Right lobe of liver (tissue), 6 donors: Measurements from ENCODE around the gene ACSF2. TPM values are rescaled to one million over a fixed set of nuclear protein-coding genes. Genes with fewer than 3 reads are reported as not detected.
A peak's percentile ranks its signal among the peaks of the same experiment; 100 is the strongest.

Experiments used
- ATAC-seq, 4 donors: fragments of 200-7000 bp; cut with Tn5 transposase; one replicate each; pipeline ENCODE4 v1.9.1; 2020; ENCODE audit warnings: mild to moderate bottlenecking in 4 of 4, moderate library complexity in 4 of 4
- DNase-seq, 3 donors: peaks; one replicate each; pipeline ENCODE4 v3.0.0-alpha.2; 2020
- H3K27ac ChIP-seq, 3 donors: fragments of 200-600 bp; one replicate each; pipeline ENCODE4 v1.8.0; 2022
- H3K27me3 ChIP-seq, 2 donors: fragments of 200-600 bp; one replicate each; pipeline ENCODE4 v1.8.0; 2022
- H3K36me3 ChIP-seq, 4 donors: fragments of 200-600 bp; sonication (generic) in 1 of 4; one replicate each; pipeline versions ENCODE4 v1.5.1 to v1.8.0; 2017 to 2022; ENCODE audit warnings: control low read depth in 1 of 4
- H3K4me1 ChIP-seq, 4 donors: fragments of 200-600 bp; sonication (generic) in 1 of 4; one replicate each; pipeline versions ENCODE4 v1.5.1 to v1.8.0; 2017 to 2022; ENCODE audit warnings: control low read depth in 1 of 4
- H3K4me3 ChIP-seq, 3 donors: fragments of 200-600 bp; one replicate each; pipeline ENCODE4 v1.8.0; 2022
- H3K9me3 ChIP-seq, 4 donors: fragments of 200-600 bp; sonication (generic) in 1 of 4; one replicate each; pipeline versions ENCODE4 v1.5.1 to v1.8.0; 2017 to 2022; ENCODE audit warnings: control low read depth in 1 of 4
- POLR2A ChIP-seq: fragments of 450-650 bp; IDR thresholded peaks from one replicate; pipeline ENCODE4 v1.6.1; 2017; ENCODE audit warnings: antibody characterized with exemption, mild to moderate bottlenecking
- WGBS: methylation state at CpG from one replicate; pipeline ENCODE4 v1.1.6; 2018; ENCODE audit warnings: low coverage, low lambda C conversion rate; ENCODE audit not compliant: insufficient coverage; ENCODE audit errors: missing lambda C conversion rate; 5-methylcytosine and 5-hydroxymethylcytosine counted together
- intact Hi-C, 2 donors: fragments of 100-400 bp; cut with DNase I; formaldehyde crosslinking; loops; one replicate each; pipeline versions ENCODE4 v1.11.2 to v1.14.1; 2022
- total RNA-seq, 6 experiments: library from RNA; depleted of rRNA in 2 of 6; stranded (reverse); fragments of >200 nt in 2 of 6; fragmentation: NEBNext Ultra II Directional in 3 of 6; extraction: Animal tissue kit (Norgen Biotek cat#: 25700) in 3 of 6; gene quantifications; one replicate each; pipeline versions ENCODE4 v1.1.0 to v1.2.4, GENCODE V29; 2016 to 2023
- TF ChIP-seq, protein P1 (sequence below), 4 donors: fragments of 200-600 bp in 3 of 4; fragments of 450-650 bp in 1 of 4; IDR thresholded peaks; one replicate each; pipeline versions ENCODE4 v1.5.1 to v1.8.0; 2016 to 2022; ENCODE audit warnings: antibody characterized with exemption in 4 of 4, mild to moderate bottlenecking in 2 of 4
- donor health status: DM: no; HTN: yes; CAD: no.
- donor health status: DM: no; HTN: no; CAD: no.
- donor health status: DM: no; HTN: no; CAD: no.
- donor health status: DM: no; HTN: yes; CAD: no.
- donor health status: DM: no; HTN: yes; CAD: no.

The ACSF2 gene
- total RNA-seq, 6 experiments from 2014 or later = 25.1 to 60.9 (median 36.9) TPM

DNA sequence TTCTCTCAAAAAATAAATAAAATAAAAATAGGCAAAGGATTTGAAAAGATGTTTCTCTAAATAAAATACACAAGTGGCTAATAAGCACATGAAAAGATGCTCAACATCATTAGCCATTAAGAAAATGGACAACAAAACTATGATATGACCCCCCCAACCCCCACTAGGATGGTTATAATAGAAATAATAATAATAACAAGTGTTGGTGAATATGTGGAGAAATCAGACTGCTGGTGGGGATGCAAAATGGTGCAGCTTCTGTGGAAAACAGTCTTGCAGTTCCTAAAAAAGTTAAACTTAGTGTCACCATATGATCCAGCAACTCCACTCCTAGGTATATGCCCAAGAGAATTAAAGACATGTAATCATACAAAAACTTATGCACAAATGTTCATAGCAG lies 73.3 kb downstream of the ACSF2 start:
- ATAC-seq (no peak), DNase-seq (no peak)
- H3K36me3 ChIP-seq = no peaks in the 10 kb centered on the region
- H3K4me3 ChIP-seq = no peak overlapping the region
- no peak overlapping the region for H3K27ac ChIP-seq
- H3K9me3 ChIP-seq = no peaks in the 10 kb centered on the region
- TF ChIP-seq POLR2A = no peak
- TF ChIP-seq, protein P1, sequence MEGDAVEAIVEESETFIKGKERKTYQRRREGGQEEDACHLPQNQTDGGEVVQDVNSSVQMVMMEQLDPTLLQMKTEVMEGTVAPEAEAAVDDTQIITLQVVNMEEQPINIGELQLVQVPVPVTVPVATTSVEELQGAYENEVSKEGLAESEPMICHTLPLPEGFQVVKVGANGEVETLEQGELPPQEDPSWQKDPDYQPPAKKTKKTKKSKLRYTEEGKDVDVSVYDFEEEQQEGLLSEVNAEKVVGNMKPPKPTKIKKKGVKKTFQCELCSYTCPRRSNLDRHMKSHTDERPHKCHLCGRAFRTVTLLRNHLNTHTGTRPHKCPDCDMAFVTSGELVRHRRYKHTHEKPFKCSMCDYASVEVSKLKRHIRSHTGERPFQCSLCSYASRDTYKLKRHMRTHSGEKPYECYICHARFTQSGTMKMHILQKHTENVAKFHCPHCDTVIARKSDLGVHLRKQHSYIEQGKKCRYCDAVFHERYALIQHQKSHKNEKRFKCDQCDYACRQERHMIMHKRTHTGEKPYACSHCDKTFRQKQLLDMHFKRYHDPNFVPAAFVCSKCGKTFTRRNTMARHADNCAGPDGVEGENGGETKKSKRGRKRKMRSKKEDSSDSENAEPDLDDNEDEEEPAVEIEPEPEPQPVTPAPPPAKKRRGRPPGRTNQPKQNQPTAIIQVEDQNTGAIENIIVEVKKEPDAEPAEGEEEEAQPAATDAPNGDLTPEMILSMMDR (IDR thresholded peaks at IDR 0.05) = no peak
- no peaks in the 10 kb centered on the region for H3K4me1 ChIP-seq
- intact Hi-C loops = no loop called here
- H3K27me3 ChIP-seq = no peaks in the 10 kb centered on the region

DNA sequence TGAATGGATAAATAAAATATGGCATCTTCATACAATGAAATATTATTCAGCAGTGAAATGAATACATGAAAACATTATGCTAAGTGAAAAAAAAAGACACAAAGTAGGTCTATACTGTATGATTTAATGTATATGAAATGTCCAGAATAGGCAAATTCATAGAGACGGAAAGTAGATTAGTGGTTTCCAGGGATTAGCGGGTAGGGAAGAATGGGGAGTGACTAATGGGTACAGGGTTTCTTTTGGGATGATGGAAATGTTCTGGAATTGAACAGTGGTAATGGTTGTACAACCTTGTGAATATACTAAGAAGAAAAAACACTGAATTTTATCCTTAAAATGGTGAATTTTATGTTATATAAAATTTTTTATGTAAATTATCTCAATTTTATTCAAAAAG lies 73.7 kb downstream of the ACSF2 start:
- WGBS = 100% methylated on average over 2 of the region's 2 CpGs
- no peak overlapping the region for H3K27ac ChIP-seq
- no peak for DNase-seq
- no peaks in the 10 kb centered on the region for H3K9me3 ChIP-seq
- intact Hi-C loops = no loop called here
- no peak for ATAC-seq
- H3K36me3 ChIP-seq = no peaks in the 10 kb centered on the region
- H3K4me3 ChIP-seq = no peak overlapping the region
- no peaks in the 10 kb centered on the region for H3K4me1 ChIP-seq
- TF ChIP-seq, protein P1 (IDR thresholded peaks at IDR 0.05) = no peak
- no peak for TF ChIP-seq POLR2A
- H3K27me3 ChIP-seq = no peaks in the 10 kb centered on the region

DNA sequence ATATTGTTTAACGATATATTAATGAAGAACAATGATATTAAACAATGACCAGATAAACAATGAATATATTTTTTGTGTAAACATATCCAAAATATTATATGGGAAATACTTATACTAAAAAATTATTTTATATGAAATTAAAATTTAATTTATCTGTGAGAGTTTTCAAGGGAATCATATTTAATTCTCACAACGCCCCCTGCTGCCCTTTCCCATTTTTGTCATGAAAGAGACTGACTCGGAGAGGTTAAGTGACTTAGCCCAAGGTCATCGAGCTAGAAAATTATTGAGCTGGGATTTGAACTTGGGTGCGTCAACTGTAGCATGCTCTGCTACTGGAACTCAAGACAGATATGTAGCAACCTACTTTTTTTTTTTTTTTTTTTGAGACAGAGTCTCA lies 75.0 kb downstream of the ACSF2 start:
- intact Hi-C loops = no loop called here
- Histone ChIP-seq H3K4me1 (no peaks in the 10 kb centered on the region), H3K36me3 (no peaks in the 10 kb centered on the region), H3K9me3 (no peaks in the 10 kb centered on the region), H3K27ac (no peak overlapping the region), H3K4me3 (no peak overlapping the region), H3K27me3 (no peaks in the 10 kb centered on the region)
- no peak for TF ChIP-seq POLR2A
- TF ChIP-seq, protein P1 (IDR thresholded peaks at IDR 0.05) = peak; percentile 22 to 48 (median 35)
- ATAC-seq (peak; percentile 19 to 54 (median 40)), DNase-seq (no peak)
- 25% methylated on average over 5 of the region's 5 CpGs for WGBS

DNA sequence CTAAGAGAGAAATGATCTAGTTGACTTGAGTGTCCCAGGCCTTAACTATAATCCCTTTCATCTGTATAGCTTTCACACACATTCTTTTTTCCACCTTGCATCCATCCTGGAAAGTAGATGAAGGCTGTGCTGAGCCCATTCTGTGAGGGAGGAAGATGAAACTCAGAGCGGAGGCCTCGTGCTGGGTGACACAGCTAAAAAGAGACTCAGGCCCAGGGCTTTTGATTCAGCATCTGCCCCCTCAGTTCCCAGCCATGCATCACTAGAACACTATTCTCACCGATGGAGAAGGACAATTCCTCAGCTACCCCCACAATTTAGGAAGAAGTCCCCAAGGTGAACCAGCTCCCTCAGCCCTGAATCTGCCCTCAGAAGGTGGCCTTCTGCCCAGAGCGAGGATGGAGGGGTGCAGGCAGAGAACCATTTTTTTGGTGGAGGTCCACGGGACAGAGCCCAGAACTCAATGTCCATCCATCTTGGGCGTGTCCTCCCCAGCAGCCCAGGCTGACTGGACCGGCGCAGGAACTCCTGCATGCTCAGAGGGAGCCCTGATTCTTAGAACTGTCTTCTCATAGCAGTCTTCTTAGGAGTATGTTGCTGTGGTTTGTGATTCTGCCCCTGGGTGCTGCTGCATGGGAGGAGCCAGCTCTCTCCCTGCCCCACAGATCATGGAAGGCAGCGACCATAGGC lies 76.4 kb downstream of the ACSF2 start:
- intact Hi-C loops = no loop called here
- Histone ChIP-seq H3K4me3 (no peak overlapping the region), H3K9me3 (no peaks in the 10 kb centered on the region), H3K4me1 (no peaks in the 10 kb centered on the region), H3K27me3 (no peaks in the 10 kb centered on the region), H3K27ac (no peak overlapping the region), H3K36me3 (no peaks in the 10 kb centered on the region)
- no peak for TF ChIP-seq POLR2A
- TF ChIP-seq, protein P1 (IDR thresholded peaks at IDR 0.05) = no peak
- no peak for ATAC-seq
- 86% methylated on average over 2 of the region's 9 CpGs for WGBS
- no peak for DNase-seq
